NCI-H345 (cell line): ENCODE measurements around the gene RAB13.

Experiments
- DNase-seq: peaks from one replicate; lab custom pipeline; 2025; lab: John Stamatoyannopoulos, UW

RAB13 gene

GRCh38 chr1:153932156-153933131 lies 53.7 kb downstream of the RAB13 start:
- DNase-seq = no peak
